Endothelial cell of umbilical vein (primary cell): ENCODE data around the gene PLA2G4E. TPM values are rescaled to one million over a fixed set of nuclear protein-coding genes. Genes with fewer than 3 reads are reported as not detected.
A peak's percentile ranks its signal among the peaks of the same experiment; 100 is the strongest.

Experiments
- BruUV-seq: library from RNA; stranded (reverse); fragments of 400-500 nt; replicated peaks from 2 replicates; lab custom pipeline; 2021; lab: Mats Ljungman, UMichigan
- CTCF ChIA-PET: fragments of 300-600, 350-600 bp; sonication (Branson Sonifier 250); formaldehyde crosslinking; loops from one replicate; lab custom pipeline; 2021; ENCODE audit warnings: antibody characterized with exemption, inconsistent platforms; lab: Charles Lee
- POLR2A ChIA-PET: fragments of 300-600, 350-600 bp; sonication (Branson Sonifier 250); formaldehyde crosslinking; loops from one replicate; lab custom pipeline; 2021; ENCODE audit warnings: antibody characterized with exemption, inconsistent platforms; lab: Charles Lee
- DNase-seq: peaks from one replicate; pipeline ENCODE4 v3.0.0-alpha.2; 2011; ENCODE audit warnings: low read depth, low spot score
- FAIRE-seq: peaks from 2 replicates; lab custom pipeline; 2011; peaks lifted over from hg19 to GRCh38; lab: Jason Lieb, UNC
- H2AFZ ChIP-seq: 2 replicates; pipeline ENCODE4 v1.6.0; 2012; ENCODE audit warnings: low read depth, low read length, control low read depth, inconsistent platforms
- H3K27ac ChIP-seq: 2 replicates; pipeline ENCODE4 v1.5.1; 2011; ENCODE audit warnings: low read depth, mild to moderate bottlenecking, control low read depth, low read length, moderate library complexity; ENCODE audit not compliant: insufficient read depth
- H3K27me3 ChIP-seq, 2 experiments: 2 replicates each; pipeline versions ENCODE4 v1.6.0 to v1.6.1; 2011; ENCODE audit warnings: low read length in 2 of 2, mixed read lengths in 1 of 2; ENCODE audit not compliant: control insufficient read depth in 2 of 2, insufficient read depth in 2 of 2
- H3K36me3 ChIP-seq, 2 experiments: 2 replicates in 1 of 2; 3 replicates in 1 of 2; pipeline ENCODE4 v1.5.1; 2011; ENCODE audit warnings: low read length in 2 of 2, mild to moderate bottlenecking in 1 of 2, moderate library complexity in 1 of 2; ENCODE audit not compliant: control insufficient read depth in 2 of 2, insufficient read depth in 2 of 2; ENCODE audit errors: extremely low read depth in 1 of 2
- H3K4me1 ChIP-seq: 3 replicates; pipeline ENCODE4 v1.5.1; 2011; ENCODE audit warnings: mild to moderate bottlenecking, low read length; ENCODE audit not compliant: control insufficient read depth, insufficient read depth; ENCODE audit errors: extremely low read depth
- H3K4me2 ChIP-seq: 2 replicates; pipeline ENCODE4 v1.6.1; 2011; ENCODE audit warnings: low read length, control low read depth, mixed read lengths; ENCODE audit not compliant: insufficient read depth
- H3K4me3 ChIP-seq, 3 experiments: fragments of 200-600 bp in 1 of 3; sonication (generic), shearing (Covaris generic) in 1 of 3; replicated peaks in 1 of 3; 2 replicates each; pipeline ENCODE4 v1.5.1; 2011 to 2016; ENCODE audit warnings: control low read depth in 3 of 3, low read length in 3 of 3, mild to moderate bottlenecking in 2 of 3, inconsistent platforms in 1 of 3, low read depth in 1 of 3, moderate library complexity in 1 of 3; ENCODE audit not compliant: insufficient read depth in 1 of 3
- H3K79me2 ChIP-seq: 2 replicates; pipeline ENCODE4 v1.6.0; 2012; ENCODE audit warnings: low read length, inconsistent platforms; ENCODE audit not compliant: control insufficient read depth, insufficient read depth
- H3K9ac ChIP-seq: replicated peaks from 2 replicates; pipeline ENCODE3; 2011; ENCODE audit warnings: low read length, control low read depth; ENCODE audit not compliant: insufficient read depth; ENCODE audit errors: extremely low read depth
- H3K9me1 ChIP-seq: replicated peaks from 3 replicates; pipeline ENCODE4 v1.6.0; 2011; ENCODE audit warnings: mild to moderate bottlenecking, low read length; ENCODE audit not compliant: control insufficient read depth, insufficient read depth; ENCODE audit errors: extremely low read depth
- H3K9me3 ChIP-seq: replicated peaks from 2 replicates; pipeline ENCODE4 v1.5.1; 2012; ENCODE audit warnings: low read length, inconsistent platforms; ENCODE audit not compliant: control insufficient read depth, insufficient read depth
- H4K20me1 ChIP-seq: replicated peaks from 2 replicates; pipeline ENCODE3; 2011; ENCODE audit warnings: mild to moderate bottlenecking, low read length; ENCODE audit not compliant: control insufficient read depth, insufficient read depth; ENCODE audit errors: extremely low read depth
- EZH2 ChIP-seq: IDR thresholded peaks from 2 replicates; pipeline ENCODE4 v1.6.1; 2012; ENCODE audit warnings: borderline replicate concordance, low read depth, mild to moderate bottlenecking, moderate library complexity, low read length, inconsistent platforms; ENCODE audit not compliant: severe bottlenecking
- FOS ChIP-seq: IDR thresholded peaks from 2 replicates; pipeline ENCODE4 v1.6.1; 2011; ENCODE audit warnings: mild to moderate bottlenecking, low read length, moderate library complexity, borderline replicate concordance; ENCODE audit not compliant: insufficient read depth
- GATA2 ChIP-seq: IDR thresholded peaks from 2 replicates; pipeline ENCODE4 v1.7.0; 2011; ENCODE audit warnings: low read depth, mild to moderate bottlenecking, moderate library complexity, mixed read lengths, low read length; ENCODE audit not compliant: insufficient read length, insufficient read depth
- JUN ChIP-seq: IDR thresholded peaks from 2 replicates; pipeline ENCODE4 v1.6.1; 2011; ENCODE audit warnings: borderline replicate concordance, low read depth; ENCODE audit not compliant: insufficient read length, insufficient read depth
- MYC ChIP-seq: IDR thresholded peaks from one replicate; pipeline ENCODE4 v1.6.1; 2011; ENCODE audit warnings: mild to moderate bottlenecking, low read depth, low read length
- POLR2A ChIP-seq: IDR thresholded peaks from 2 replicates; pipeline ENCODE4 v1.6.1; 2012; ENCODE audit warnings: low read depth, mild to moderate bottlenecking, control low read depth, low read length
- POLR2AphosphoS5 ChIP-seq: IDR thresholded peaks from 2 replicates; pipeline ENCODE4 v1.6.1; 2012; ENCODE audit warnings: low read depth, mild to moderate bottlenecking, control low read depth, low read length, moderate library complexity; ENCODE audit not compliant: insufficient read depth
- dilution Hi-C: fragments of 300-500 bp; cut with MboI; formaldehyde crosslinking; loops from one replicate; pipeline ENCODE4 v1.15.0; 2019; ENCODE audit warnings: low sequenced_read_pairs; ENCODE audit not compliant: extremely low pct_ligation_motif_present
- intact Hi-C: fragments of 100-400 bp; cut with micrococcal nuclease; formaldehyde crosslinking; loops from one replicate; pipeline ENCODE4 v1.10.0; 2022
- polyA plus RNA-seq, 4 experiments: library from polyadenylated mRNA; depleted of rRNA in 3 of 4; stranded (reverse) in 3 of 4; unstranded in 1 of 4; fragments of >200 nt; gene quantifications; 2 replicates each; pipeline versions ENCODE4 v1.2.1 to v1.2.3, GENCODE V29; 2011 to 2012; ENCODE audit warnings: missing spikeins in 1 of 4
- total RNA-seq: library from RNA; stranded (reverse); gene quantifications from 2 replicates; pipeline ENCODE4 v1.2.3, GENCODE V29; 2021
- TF ChIP-seq, protein P1 (sequence below): IDR thresholded peaks from 2 replicates; pipeline ENCODE4 v1.6.1; 2011; ENCODE audit not compliant: insufficient read depth, insufficient read length
- TF ChIP-seq, protein P2 (sequence below), 2 donors: IDR thresholded peaks; 1 replicate in 1 of 2; 2 replicates in 1 of 2; pipeline ENCODE4 v1.5.1; 2011; ENCODE audit warnings: low read length in 2 of 2, mild to moderate bottlenecking in 2 of 2, moderate library complexity in 2 of 2, control low read depth in 1 of 2, inconsistent platforms in 1 of 2, low read depth in 1 of 2; ENCODE audit not compliant: insufficient read depth in 1 of 2; ENCODE audit errors: extremely low read depth in 1 of 2

The PLA2G4E gene
- total and polyA plus RNA-seq, 2 donors (not counting 3 experiments of a cell fraction or from before 2014, with no cell fraction given), result not detected

DNA sequence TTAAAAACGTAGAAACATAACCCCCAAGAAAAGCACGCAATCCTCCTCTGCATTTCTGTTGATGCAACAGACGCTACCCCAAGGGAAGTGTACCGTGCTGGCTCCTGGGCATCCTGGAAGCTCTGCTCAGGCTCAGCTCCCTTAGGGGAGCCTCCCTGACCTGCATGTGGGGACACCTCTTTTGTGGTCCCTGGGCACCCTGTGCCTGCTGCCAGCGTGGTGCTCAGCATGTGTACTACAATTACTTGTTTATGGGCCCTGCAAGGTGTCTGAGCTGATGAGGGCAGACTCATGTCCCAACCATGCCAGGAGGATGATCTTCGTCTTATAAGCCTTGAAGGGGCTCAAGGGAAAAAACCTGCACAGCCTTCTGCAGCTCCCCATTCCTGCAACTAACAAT is 66.8 kb downstream of the PLA2G4E start:
- TF ChIP-seq, protein P1, sequence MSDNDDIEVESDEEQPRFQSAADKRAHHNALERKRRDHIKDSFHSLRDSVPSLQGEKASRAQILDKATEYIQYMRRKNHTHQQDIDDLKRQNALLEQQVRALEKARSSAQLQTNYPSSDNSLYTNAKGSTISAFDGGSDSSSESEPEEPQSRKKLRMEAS, result no peak
- TF ChIP-seq JUN, result no peak
- TF ChIP-seq POLR2A, result no peak
- TF ChIP-seq POLR2AphosphoS5, result no peak
- TF ChIP-seq MYC, result no peak
- Histone ChIP-seq H3K36me3 (peaks cover 18 to 21% of the 10 kb centered on the region in 2 experiments), H3K4me2 (no peak overlapping the region), H4K20me1 (no peaks in the 10 kb centered on the region), H3K9ac (no peak overlapping the region), H3K9me1 (no peaks in the 10 kb centered on the region), H3K9me3 (no peaks in the 10 kb centered on the region), H2AFZ (no peak overlapping the region), H3K27ac (no peak overlapping the region), H3K27me3 (no peaks in the 10 kb centered on the region), H3K79me2 (peaks cover 94% of the 10 kb centered on the region), H3K4me1 (peaks cover 58% of the 10 kb centered on the region), H3K4me3 (no peak overlapping the region)
- dilution Hi-C loops, result no loop called here
- intact Hi-C loops, result no loop called here
- no peak for FAIRE-seq
- POLR2A ChIA-PET, result no interaction called here
- CTCF ChIA-PET, result interaction anchor here (1.0 to 1.7 kb wide), 3 partner anchors 13 to 50 kb away, joined by 3 to 5 read pairs (median 5); no protein-coding TSS in a partner anchor
- BruUV-seq, result no TSS peak
- DNase-seq, result no peak

DNA sequence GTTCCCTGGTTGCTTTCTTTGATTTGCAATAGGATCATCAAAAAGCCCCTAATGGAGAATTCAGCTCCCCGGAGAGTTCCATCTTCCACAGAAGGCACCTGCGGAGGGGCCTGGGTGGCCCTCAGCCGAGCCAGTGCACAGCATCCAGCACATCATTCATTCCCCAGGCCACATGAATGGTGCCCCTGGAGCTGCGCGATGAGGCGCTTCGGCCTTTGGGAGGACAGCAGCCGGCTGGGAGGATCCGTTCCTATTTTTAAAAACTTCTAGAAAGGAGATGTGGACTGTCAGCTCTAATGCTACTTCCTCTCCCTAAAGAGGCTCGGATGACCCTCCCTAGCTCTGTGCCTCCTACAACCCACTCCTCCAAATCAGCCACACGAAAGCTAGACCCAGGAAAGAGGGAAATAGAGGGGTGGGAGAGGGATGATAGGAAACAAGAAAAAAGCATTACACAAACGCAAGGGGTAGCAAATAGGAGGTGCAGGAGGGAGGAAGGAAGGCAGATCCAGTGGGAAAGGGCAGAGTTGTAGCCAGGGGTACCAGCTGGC is 68.8 kb downstream of the PLA2G4E start:
- no peak overlapping the region for H3K4me3 ChIP-seq
- H4K20me1 ChIP-seq, result no peaks in the 10 kb centered on the region
- intact Hi-C loops (no loop called here), dilution Hi-C loops (no loop called here)
- no peaks in the 10 kb centered on the region for H3K9me3 ChIP-seq
- POLR2A ChIA-PET, result no interaction called here
- no peak overlapping the region for H3K9ac ChIP-seq
- CTCF ChIA-PET, result interaction anchor here (1.0 to 1.7 kb wide), 4 partner anchors 10 to 47 kb away, joined by 3 to 5 read pairs (median 4); no protein-coding TSS in a partner anchor
- peak overlapping the region; percentile 22 for H3K27ac ChIP-seq
- no TSS peak for BruUV-seq
- no peak overlapping the region for H2AFZ ChIP-seq
- DNase-seq (no peak), FAIRE-seq (no peak)
- H3K79me2 ChIP-seq, result peaks cover 94% of the 10 kb centered on the region
- no peak overlapping the region for H3K4me2 ChIP-seq
- H3K27me3 ChIP-seq, result no peaks in the 10 kb centered on the region
- TF ChIP-seq MYC (no peak), FOS (no peak), GATA2 (no peak), POLR2AphosphoS5 (no peak), EZH2 (no peak), JUN (no peak), POLR2A (no peak)
- TF ChIP-seq, protein P2, sequence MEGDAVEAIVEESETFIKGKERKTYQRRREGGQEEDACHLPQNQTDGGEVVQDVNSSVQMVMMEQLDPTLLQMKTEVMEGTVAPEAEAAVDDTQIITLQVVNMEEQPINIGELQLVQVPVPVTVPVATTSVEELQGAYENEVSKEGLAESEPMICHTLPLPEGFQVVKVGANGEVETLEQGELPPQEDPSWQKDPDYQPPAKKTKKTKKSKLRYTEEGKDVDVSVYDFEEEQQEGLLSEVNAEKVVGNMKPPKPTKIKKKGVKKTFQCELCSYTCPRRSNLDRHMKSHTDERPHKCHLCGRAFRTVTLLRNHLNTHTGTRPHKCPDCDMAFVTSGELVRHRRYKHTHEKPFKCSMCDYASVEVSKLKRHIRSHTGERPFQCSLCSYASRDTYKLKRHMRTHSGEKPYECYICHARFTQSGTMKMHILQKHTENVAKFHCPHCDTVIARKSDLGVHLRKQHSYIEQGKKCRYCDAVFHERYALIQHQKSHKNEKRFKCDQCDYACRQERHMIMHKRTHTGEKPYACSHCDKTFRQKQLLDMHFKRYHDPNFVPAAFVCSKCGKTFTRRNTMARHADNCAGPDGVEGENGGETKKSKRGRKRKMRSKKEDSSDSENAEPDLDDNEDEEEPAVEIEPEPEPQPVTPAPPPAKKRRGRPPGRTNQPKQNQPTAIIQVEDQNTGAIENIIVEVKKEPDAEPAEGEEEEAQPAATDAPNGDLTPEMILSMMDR (IDR thresholded peaks at IDR 0.05; ENCODE audit: extremely low read depth in 1 of 2, insufficient read depth in 1 of 2, low read depth in 1 of 2, low read length in 2 of 2), result no peak
- TF ChIP-seq, protein P1, result no peak
- H3K4me1 ChIP-seq, result peaks cover 55% of the 10 kb centered on the region
- H3K36me3 ChIP-seq, result peaks cover 18 to 21% of the 10 kb centered on the region in 2 experiments
- no peaks in the 10 kb centered on the region for H3K9me1 ChIP-seq
